GM18520 (cell line): Measurements from ENCODE around the gene PIK3CG.
"Not testable (repeated sequence)": the region's sequence is repeated elsewhere in the genome, so short reads cannot be mapped to it uniquely, and the experiment has no call there.

ENCODE experiments used
- ATAC-seq: cut with Tn5 transposase; IDR thresholded peaks from one replicate; pipeline ENCODE4 v1.9.1; 2021; ENCODE audit not compliant: unreplicated experiment

PIK3CG gene

GRCh38 chr7:106885652-106886051 lies 20.6 kb downstream of the PIK3CG start:
- ATAC-seq: no peak

DNA sequence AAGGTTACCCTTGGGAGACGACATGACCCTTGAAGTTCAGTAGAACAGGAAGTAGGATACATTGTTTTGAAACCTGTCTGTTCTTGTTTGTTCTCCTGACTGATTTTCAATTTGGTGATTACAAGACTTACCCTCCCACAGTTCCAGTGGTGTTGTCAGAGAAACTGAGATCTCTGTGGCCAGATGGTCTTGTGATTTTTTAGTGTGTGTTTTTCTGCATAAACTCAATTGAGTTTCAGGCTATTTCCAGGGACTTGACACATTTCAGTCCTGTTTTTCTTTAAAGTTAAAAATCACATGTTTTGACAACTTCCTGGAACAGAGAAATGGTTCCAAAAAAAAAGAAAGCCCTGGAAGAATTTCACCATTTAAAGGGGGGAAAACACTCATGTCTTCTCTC lies 22.3 kb downstream of the PIK3CG start:
- ATAC-seq: no peak

DNA sequence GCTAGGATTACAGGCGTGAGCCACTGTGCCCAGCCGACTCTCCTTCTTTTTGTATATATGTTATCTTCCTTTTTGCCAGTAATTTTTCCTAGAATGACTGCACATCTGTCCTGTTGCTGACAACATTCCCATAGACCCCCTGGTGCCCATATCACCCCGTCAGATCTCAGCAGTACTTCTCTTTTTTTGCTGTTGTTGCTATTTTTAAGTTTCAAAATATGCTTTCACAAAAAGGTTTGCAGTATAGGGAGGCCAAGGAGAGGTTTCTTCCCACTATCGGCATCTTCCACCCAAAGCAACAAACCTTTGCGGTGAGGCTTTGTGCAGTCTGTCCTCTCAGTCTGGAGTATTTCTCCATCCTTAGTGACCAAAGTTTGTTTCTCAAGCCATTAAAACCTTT lies 23.1 kb downstream of the PIK3CG start:
- no peak for ATAC-seq

GRCh38 chr7:106890952-106891351 lies 25.9 kb downstream of the PIK3CG start:
- no peak for ATAC-seq

GRCh38 chr7:106891548-106892410 lies 26.7 kb downstream of the PIK3CG start:
- no peak for ATAC-seq

DNA sequence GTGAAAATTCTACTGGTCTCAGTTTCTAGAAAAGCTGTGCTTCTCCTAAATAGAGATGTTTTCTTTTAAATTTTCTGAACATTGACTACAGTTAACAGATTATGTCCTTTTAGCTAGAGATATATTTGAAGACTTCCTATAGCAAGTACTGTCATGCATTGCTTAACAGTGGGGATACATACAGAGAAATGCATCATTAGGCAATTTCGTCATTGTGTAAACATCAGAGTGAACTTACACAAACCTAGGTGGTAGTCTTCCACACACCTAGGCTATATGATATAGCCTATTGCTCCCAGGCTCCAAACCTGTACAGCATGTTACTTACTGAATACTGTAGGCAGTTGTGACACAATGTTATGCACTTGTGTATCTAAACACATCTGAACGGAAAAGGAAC lies 28.5 kb downstream of the PIK3CG start:
- ATAC-seq: no peak

- ATAC-seq: peak; percentile 77
Measured at GRCh38 chr7:106895246-106895864, 30.3 kb downstream of the PIK3CG start.

DNA sequence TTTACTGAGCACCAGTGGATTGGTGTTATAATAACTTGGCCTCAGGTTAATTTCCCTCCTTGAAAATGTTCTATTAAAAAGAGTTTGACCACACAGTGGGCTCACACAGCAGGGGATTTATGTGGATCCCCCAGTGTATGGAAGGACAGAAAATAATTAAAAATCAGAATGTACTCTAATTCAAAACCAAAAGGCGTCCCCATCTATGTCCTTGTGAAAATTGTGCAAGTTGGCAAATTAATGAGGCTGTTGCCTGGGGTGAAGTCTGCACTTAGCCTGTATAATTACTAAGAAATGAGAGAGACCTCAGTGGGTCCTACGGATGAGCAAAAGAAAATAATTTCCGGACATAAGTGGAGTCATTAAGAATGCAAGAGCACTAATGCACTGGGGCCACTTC lies 31.1 kb downstream of the PIK3CG start:
- no peak for ATAC-seq

DNA sequence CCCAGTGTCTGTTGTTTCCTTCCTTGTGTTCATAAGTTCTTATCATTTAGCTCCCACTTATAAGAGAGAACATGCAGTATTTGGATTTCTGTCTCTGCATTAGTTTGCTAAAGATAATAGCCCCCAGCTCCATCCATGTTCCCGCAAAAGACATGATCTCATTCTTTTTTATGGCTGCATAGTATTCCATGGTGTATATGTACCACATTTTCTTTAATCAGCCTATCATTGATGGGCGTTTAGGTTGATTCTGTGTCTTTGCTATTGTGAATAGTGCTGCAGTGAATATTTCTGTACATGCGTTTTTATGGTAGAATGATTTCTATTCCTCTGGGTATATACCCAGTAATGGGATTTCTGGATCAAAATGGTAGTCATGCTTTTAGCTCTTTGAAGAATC lies 32.5 kb downstream of the PIK3CG start:
- ATAC-seq: not testable (repeated sequence)

DNA sequence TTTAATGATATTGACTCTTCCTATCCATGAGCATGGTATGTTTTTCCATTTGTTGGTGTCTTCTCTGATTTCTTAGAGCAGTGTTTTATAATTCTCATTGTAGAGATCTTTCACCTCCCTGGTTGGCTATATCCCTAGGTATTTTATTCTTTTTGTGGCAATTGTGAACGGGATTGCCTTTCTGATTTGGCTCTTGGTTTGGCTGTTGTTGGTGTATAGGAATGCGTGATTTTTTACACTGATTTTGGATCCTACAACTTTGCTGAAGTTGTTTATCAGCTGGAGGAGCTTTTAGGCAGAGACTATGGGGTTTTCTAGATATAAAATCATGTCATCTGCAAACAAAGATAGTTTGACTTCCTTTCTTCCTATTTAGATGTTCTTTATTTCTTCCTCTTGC lies 33.9 kb downstream of the PIK3CG start:
- not testable (repeated sequence) for ATAC-seq

- no peak for ATAC-seq
Measured at GRCh38 chr7:106901828-106902441, 36.9 kb downstream of the PIK3CG start.

GRCh38 chr7:106905734-106906133 lies 40.7 kb downstream of the PIK3CG start:
- ATAC-seq: no peak

DNA sequence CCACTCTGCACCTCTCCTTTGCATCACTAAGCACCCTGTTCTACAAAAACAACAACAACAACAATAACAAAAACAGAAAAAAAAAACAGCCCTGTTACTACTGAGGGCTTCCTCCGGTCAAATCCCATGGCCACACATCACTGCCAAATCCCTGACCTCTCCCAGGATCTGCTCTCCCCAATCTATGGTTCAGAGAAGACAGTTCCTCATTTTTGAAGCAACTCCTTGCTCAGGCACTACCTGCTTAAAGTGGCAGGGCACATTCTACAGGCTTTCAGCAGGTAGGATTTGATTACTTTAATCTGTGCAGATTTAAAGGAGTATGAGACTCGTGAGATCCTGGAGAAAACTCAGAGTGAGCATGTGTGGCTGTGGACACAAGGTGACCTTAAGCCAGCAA lies 46.9 kb downstream of the PIK3CG start:
- no peak for ATAC-seq

GRCh38 chr7:106914018-106914607 lies 49.0 kb downstream of the PIK3CG start:
- ATAC-seq: no peak

- no peak for ATAC-seq
Measured at GRCh38 chr7:106915407-106915806, 50.3 kb downstream of the PIK3CG start.

- ATAC-seq: peak; percentile 99
Measured at GRCh38 chr7:106915873-106916272, 50.8 kb downstream of the PIK3CG start.

DNA sequence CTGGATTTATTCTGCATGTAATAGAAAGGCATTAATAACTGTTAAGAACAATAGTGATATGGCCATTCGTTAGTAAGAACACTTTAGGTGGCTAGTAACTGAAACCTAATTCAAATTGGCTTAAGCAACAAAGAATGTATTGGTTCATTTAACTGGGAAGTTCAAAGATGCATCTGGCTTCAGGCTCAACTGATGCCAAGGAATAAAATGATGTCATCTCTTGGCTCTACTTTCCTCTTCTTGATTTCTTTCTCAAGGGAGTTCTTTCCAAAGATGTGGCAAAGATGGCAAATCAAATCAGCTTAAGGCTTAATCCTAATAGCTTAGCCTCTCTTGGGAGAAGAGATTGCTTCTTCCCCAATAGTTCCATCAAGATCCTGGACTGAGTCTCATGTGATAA lies 51.6 kb downstream of the PIK3CG start:
- no peak for ATAC-seq

DNA sequence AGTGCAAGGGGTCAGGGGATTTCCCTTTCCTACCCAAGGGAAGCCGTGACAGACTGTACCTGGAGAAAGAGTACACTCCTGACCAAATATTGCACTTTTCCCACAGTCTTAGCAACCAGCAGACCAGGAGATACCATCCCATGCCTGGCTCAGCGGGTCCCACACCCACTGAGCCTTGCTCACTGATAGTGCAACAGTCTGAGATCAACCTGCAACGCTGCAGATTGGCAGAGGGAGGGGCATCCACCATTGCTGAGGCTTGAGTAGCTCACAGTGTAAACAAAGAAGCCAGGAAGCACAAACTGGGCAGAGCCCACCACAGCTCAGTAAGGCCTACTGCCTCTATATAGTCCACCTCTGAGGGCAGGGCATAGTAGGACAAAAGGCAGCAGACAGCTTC lies 53.9 kb downstream of the PIK3CG start:
- no peak for ATAC-seq

- not testable (repeated sequence) for ATAC-seq
Measured at GRCh38 chr7:106924468-106924867, 59.4 kb downstream of the PIK3CG start.

DNA sequence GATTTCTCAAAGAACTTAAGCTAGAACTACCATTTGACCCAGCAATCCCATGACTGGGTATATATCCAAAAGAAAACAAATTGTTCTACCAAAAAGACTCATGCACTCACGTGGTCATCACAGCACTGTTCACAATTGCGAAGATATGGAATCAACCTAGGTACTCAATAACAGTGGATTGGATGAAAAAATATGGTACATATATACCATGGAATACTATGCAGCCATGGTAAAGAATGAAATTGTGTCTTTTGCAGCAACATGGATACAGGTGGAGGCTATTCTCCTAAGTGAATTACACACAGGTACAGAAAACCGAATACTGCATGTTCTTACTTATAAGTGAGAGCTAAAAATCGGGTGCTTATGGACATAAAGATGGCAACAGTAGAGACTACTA lies 61.8 kb downstream of the PIK3CG start:
- no peak for ATAC-seq

DNA sequence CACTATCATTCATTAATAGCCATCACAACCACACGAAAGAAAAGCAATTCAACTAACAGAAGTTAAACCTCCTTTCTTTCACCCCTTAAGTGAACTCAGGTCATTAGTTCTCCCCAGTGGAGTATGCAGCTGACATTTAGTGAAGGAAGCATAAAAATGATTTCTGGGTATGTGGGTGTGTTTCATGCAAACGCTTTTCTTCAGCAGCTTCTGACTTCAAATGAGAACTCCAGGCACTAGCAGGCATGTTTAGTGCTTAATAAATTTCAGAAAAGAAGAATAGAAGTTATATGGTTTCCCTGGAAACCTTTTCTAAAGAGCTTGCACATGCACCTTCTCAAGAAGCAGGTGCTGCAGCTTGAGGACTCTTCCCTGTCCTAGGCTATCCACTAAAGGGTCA lies 62.5 kb downstream of the PIK3CG start:
- ATAC-seq: no peak

GRCh38 chr7:106929616-106930015 lies 64.5 kb downstream of the PIK3CG start:
- ATAC-seq: not testable (repeated sequence)
